Fibroblast of lung (primary cell): ENCODE measurements around the gene RNF220. TPM values are rescaled to one million over a fixed set of nuclear protein-coding genes. Genes with fewer than 3 reads are reported as not detected.

Source experiments
- DNase-seq, 2 donors: peaks; one replicate each; pipeline versions ENCODE4 v3.0.0 to v3.0.0-alpha.2; 2010; ENCODE audit warnings: low read depth in 2 of 2
- H2AFZ ChIP-seq: 2 replicates; pipeline ENCODE4 v1.5.1; 2012; ENCODE audit warnings: low read length, control low read depth, inconsistent platforms
- H3K27ac ChIP-seq: 2 replicates; pipeline ENCODE4 v1.5.1; 2011; ENCODE audit warnings: low read length, control low read depth; ENCODE audit not compliant: insufficient read depth
- H3K27me3 ChIP-seq: 2 replicates; pipeline ENCODE4 v1.5.1; 2011; ENCODE audit warnings: mild to moderate bottlenecking, low read length; ENCODE audit not compliant: control insufficient read depth, insufficient read depth
- H3K36me3 ChIP-seq: 2 replicates; pipeline ENCODE4 v1.5.1; 2011; ENCODE audit warnings: low read length; ENCODE audit not compliant: control insufficient read depth, insufficient read depth
- H3K4me1 ChIP-seq: 2 replicates; pipeline ENCODE4 v1.5.1; 2011; ENCODE audit warnings: low read length; ENCODE audit not compliant: control insufficient read depth, insufficient read depth; ENCODE audit errors: extremely low read depth
- H3K4me2 ChIP-seq: 2 replicates; pipeline ENCODE4 v1.5.1; 2011; ENCODE audit warnings: low read length, control low read depth; ENCODE audit not compliant: insufficient read depth; ENCODE audit errors: extremely low read depth
- H3K4me3 ChIP-seq, 4 experiments: fragments of 200-600 bp in 1 of 4; sonication (generic) in 1 of 4; replicated peaks in 1 of 4; 2 replicates each; pipeline ENCODE4 v1.5.1; 2011 to 2016; ENCODE audit warnings: low read length in 4 of 4, low read depth in 3 of 4, mild to moderate bottlenecking in 3 of 4, control low read depth in 2 of 4, inconsistent platforms in 1 of 4, mixed read lengths in 1 of 4; ENCODE audit not compliant: insufficient read depth in 1 of 4; ENCODE audit errors: control extremely low read depth in 1 of 4
- H3K79me2 ChIP-seq: 2 replicates; pipeline ENCODE4 v1.5.1; 2012; ENCODE audit warnings: mild to moderate bottlenecking, low read length, inconsistent platforms; ENCODE audit not compliant: control insufficient read depth, insufficient read depth
- H3K9ac ChIP-seq: 2 replicates; pipeline ENCODE4 v1.5.1; 2011; ENCODE audit warnings: mild to moderate bottlenecking, low read length, control low read depth; ENCODE audit not compliant: insufficient read depth
- H3K9me3 ChIP-seq: 2 replicates; pipeline ENCODE4 v1.5.1; 2012; ENCODE audit warnings: low read depth, low read length; ENCODE audit not compliant: control insufficient read depth, insufficient read depth
- H4K20me1 ChIP-seq: 2 replicates; pipeline ENCODE4 v1.5.1; 2011; ENCODE audit warnings: low read length; ENCODE audit not compliant: control insufficient read depth, insufficient read depth; ENCODE audit errors: extremely low read depth
- EZH2 ChIP-seq: IDR thresholded peaks from 2 replicates; pipeline ENCODE4 v1.5.1; 2012; ENCODE audit warnings: low read length, control low read depth, mild to moderate bottlenecking; ENCODE audit errors: missing control alignments
- polyA plus RNA-seq, 2 donors: library from polyadenylated mRNA; depleted of rRNA in 1 of 2; stranded (reverse) in 1 of 2; unstranded in 1 of 2; fragments of >200 nt; gene quantifications; 2 replicates each; pipeline ENCODE4 v1.2.1, GENCODE V29; 2011 to 2012; ENCODE audit warnings: missing spikeins in 1 of 2
- total RNA-seq: library from RNA; depleted of rRNA; stranded (reverse); fragments of >200 nt; gene quantifications from 2 replicates; pipeline ENCODE4 v1.2.1, GENCODE V29; 2014
- TF ChIP-seq, protein P1 (sequence below), 2 donors: IDR thresholded peaks in 1 of 2; conservative IDR thresholded peaks in 1 of 2; 1 replicate in 1 of 2; 2 replicates in 1 of 2; pipeline ENCODE4 v1.5.1; 2011 to 2012; ENCODE audit warnings: low read length in 2 of 2, control low read depth in 1 of 2, inconsistent platforms in 1 of 2, low read depth in 1 of 2, mild to moderate bottlenecking in 1 of 2

RNF220 gene
- total and polyA plus RNA-seq, 2 donors (not counting 1 experiment from before 2014, with no cell fraction given), result 42.3 to 52.0 TPM

DNA sequence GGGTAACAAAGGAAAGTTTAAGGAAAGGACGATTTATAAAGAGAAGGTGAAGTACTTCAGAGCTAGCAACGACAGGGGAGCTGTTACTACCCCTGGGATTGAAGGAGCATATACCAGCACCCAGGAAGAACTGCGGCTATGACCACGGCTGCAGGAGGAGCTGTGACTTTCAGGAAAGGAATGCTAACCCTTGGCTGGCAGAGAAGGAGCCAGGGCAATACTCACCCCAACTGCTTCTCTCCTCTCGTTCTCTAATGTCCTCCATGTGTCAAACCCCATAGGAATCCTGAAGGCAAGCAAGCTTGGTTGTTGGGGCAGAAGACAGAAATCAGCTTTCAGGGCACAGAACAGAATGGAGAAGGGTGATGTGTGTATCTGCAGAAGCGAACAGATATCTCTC is 148.7 kb downstream of the RNF220 start:
- H3K9me3 ChIP-seq, result no peaks in the 10 kb centered on the region
- H3K79me2 ChIP-seq, result no peaks in the 10 kb centered on the region
- H3K36me3 ChIP-seq, result no peaks in the 10 kb centered on the region
- no peaks in the 10 kb centered on the region for H4K20me1 ChIP-seq
- DNase-seq, result peak in 1 of 2 donors; percentile 75
- no peak overlapping the region for H3K4me2 ChIP-seq
- TF ChIP-seq, protein P1, sequence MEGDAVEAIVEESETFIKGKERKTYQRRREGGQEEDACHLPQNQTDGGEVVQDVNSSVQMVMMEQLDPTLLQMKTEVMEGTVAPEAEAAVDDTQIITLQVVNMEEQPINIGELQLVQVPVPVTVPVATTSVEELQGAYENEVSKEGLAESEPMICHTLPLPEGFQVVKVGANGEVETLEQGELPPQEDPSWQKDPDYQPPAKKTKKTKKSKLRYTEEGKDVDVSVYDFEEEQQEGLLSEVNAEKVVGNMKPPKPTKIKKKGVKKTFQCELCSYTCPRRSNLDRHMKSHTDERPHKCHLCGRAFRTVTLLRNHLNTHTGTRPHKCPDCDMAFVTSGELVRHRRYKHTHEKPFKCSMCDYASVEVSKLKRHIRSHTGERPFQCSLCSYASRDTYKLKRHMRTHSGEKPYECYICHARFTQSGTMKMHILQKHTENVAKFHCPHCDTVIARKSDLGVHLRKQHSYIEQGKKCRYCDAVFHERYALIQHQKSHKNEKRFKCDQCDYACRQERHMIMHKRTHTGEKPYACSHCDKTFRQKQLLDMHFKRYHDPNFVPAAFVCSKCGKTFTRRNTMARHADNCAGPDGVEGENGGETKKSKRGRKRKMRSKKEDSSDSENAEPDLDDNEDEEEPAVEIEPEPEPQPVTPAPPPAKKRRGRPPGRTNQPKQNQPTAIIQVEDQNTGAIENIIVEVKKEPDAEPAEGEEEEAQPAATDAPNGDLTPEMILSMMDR (conservative IDR thresholded peaks at IDR 0.05 in 1 of 2, IDR thresholded peaks at IDR 0.05 in 1 of 2; ENCODE audit: low read depth in 1 of 2, low read length in 2 of 2), result no peak
- no peak for TF ChIP-seq EZH2
- H2AFZ ChIP-seq, result no peak overlapping the region
- H3K27me3 ChIP-seq, result peaks cover 3% of the 10 kb centered on the region
- H3K4me1 ChIP-seq, result no peaks in the 10 kb centered on the region
- no peak overlapping the region for H3K9ac ChIP-seq
- H3K4me3 ChIP-seq, result no peak overlapping the region
- no peak overlapping the region for H3K27ac ChIP-seq

DNA sequence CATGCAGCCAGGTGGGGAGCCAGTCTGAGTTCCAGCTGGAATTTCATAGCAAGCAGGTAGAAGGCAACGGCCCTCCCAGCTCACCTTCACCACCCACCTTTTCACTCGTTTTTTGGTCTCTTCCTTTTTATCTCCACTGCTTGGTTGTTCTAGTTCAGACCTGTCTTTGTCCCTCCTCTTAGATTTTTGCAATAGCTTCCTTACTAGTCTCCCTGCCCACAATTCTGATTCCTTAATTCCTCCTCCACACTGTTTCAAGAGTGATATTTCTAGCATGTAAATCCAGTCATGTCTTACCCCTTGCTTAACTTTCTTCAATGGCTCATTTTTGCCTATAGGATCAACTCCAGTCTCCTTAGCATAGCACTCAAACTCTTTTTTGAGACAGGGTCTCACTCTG is 149.7 kb downstream of the RNF220 start:
- Histone ChIP-seq H3K4me3 (no peak overlapping the region), H3K27me3 (peaks cover 6% of the 10 kb centered on the region), H3K36me3 (no peaks in the 10 kb centered on the region), H3K4me2 (no peak overlapping the region), H3K79me2 (no peaks in the 10 kb centered on the region), H2AFZ (no peak overlapping the region), H3K9me3 (no peaks in the 10 kb centered on the region), H3K9ac (no peak overlapping the region), H3K27ac (no peak overlapping the region), H3K4me1 (no peaks in the 10 kb centered on the region), H4K20me1 (no peaks in the 10 kb centered on the region)
- no peak for DNase-seq
- TF ChIP-seq EZH2, result no peak
- TF ChIP-seq, protein P1 (conservative IDR thresholded peaks at IDR 0.05 in 1 of 2, IDR thresholded peaks at IDR 0.05 in 1 of 2; ENCODE audit: low read depth in 1 of 2, low read length in 2 of 2), result no peak

DNA sequence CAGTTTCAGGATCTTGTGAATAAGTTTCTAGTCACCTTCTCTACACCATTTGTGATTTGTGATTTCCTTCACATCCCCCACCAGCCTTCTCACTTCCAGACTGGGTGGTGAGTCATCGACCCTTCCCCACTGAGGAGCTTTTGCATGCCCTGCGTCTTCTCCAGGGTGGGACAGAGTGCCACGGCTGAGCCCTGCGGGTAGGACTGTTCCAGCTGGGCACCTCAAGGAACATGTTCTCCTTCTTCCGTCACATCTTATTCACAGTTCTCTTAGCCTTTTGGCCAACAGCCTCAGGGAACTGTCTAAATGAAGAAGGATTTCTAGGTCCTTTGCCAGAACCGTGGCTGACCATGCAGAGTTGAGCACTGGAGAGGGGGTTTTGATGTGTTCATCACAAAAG is 152.7 kb downstream of the RNF220 start:
- Histone ChIP-seq H3K36me3 (no peaks in the 10 kb centered on the region), H3K4me2 (no peak overlapping the region), H3K79me2 (no peaks in the 10 kb centered on the region), H3K27me3 (peaks cover 15% of the 10 kb centered on the region), H3K9me3 (no peaks in the 10 kb centered on the region), H2AFZ (no peak overlapping the region), H3K4me3 (no peak overlapping the region), H3K4me1 (no peaks in the 10 kb centered on the region), H3K9ac (no peak overlapping the region), H3K27ac (no peak overlapping the region), H4K20me1 (no peaks in the 10 kb centered on the region)
- no peak for TF ChIP-seq EZH2
- TF ChIP-seq, protein P1 (conservative IDR thresholded peaks at IDR 0.05 in 1 of 2, IDR thresholded peaks at IDR 0.05 in 1 of 2; ENCODE audit: low read depth in 1 of 2, low read length in 2 of 2), result no peak
- peak in 1 of 2 donors; percentile 51 for DNase-seq
